Thyroid gland (tissue), 4 donors: ENCODE results near the gene PLEKHB2.

ENCODE experiments used
- POLR2A ChIP-seq, 2 donors: fragments of 450-650 bp; IDR thresholded peaks; one replicate each; pipeline ENCODE4 v1.6.1; 2017; ENCODE audit warnings: antibody characterized with exemption in 2 of 2, mild to moderate bottlenecking in 2 of 2, moderate library complexity in 1 of 2
- TF ChIP-seq, protein P1 (sequence below), 6 experiments: fragments of 200-600 bp in 3 of 6; fragments of 450-650 bp in 3 of 6; sonication (generic) in 3 of 6; IDR thresholded peaks; one replicate each; pipeline ENCODE4 v1.5.1; 2016 to 2019; ENCODE audit warnings: antibody characterized with exemption in 6 of 6, mild to moderate bottlenecking in 2 of 6, inconsistent platforms in 1 of 6, moderate library complexity in 1 of 6

DNA sequence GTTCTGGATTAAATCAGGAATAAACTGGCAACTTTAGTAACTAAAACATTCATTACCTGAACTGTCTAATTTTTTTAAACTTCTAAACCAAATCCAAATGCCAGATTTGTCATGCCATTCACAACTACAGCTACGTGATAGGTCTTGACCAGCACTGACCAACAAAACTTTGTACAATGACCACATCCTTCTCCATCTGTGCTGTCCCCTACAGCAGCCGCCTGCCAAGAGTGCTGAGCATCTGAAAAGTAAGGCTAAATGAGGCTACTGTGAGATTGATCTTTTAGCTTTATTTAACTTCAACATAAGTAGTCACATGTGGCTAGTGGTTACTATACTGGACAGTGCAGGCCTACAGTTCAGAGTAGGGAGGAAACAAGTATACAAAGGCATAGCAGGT is 19.5 kb upstream of the PLEKHB2 start:
- TF ChIP-seq POLR2A (IDR thresholded peaks at IDR 0.05): no peak
- TF ChIP-seq, protein P1, sequence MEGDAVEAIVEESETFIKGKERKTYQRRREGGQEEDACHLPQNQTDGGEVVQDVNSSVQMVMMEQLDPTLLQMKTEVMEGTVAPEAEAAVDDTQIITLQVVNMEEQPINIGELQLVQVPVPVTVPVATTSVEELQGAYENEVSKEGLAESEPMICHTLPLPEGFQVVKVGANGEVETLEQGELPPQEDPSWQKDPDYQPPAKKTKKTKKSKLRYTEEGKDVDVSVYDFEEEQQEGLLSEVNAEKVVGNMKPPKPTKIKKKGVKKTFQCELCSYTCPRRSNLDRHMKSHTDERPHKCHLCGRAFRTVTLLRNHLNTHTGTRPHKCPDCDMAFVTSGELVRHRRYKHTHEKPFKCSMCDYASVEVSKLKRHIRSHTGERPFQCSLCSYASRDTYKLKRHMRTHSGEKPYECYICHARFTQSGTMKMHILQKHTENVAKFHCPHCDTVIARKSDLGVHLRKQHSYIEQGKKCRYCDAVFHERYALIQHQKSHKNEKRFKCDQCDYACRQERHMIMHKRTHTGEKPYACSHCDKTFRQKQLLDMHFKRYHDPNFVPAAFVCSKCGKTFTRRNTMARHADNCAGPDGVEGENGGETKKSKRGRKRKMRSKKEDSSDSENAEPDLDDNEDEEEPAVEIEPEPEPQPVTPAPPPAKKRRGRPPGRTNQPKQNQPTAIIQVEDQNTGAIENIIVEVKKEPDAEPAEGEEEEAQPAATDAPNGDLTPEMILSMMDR (IDR thresholded peaks at IDR 0.05): no peak
